Osteocyte (in vitro differentiated cells): ENCODE measurements around the gene IGDCC3. TPM values are rescaled to one million over a fixed set of nuclear protein-coding genes. Genes with fewer than 3 reads are reported as not detected.
"Not testable (repeated sequence)": the region's sequence is repeated elsewhere in the genome, so short reads cannot be mapped to it uniquely, and the experiment has no call there.

Experiments used
- DNase-seq: peaks from one replicate; pipeline ENCODE4 v3.0.0; 2021; ENCODE audit warnings: mixed read lengths; ENCODE audit not compliant: unreplicated experiment; ENCODE audit errors: extremely low spot score
- H3K27ac Mint-ChIP-seq: one replicate; pipeline ENCODE4 v1.8.0; 2021; ENCODE audit warnings: mild to moderate bottlenecking, mixed read lengths; ENCODE audit not compliant: unreplicated experiment
- H3K27me3 Mint-ChIP-seq: one replicate; pipeline ENCODE4 v1.8.0; 2021; ENCODE audit warnings: mixed read lengths; ENCODE audit not compliant: unreplicated experiment
- H3K36me3 Mint-ChIP-seq: one replicate; pipeline ENCODE4 v1.8.0; 2021; ENCODE audit warnings: mixed read lengths; ENCODE audit not compliant: unreplicated experiment
- H3K4me1 Mint-ChIP-seq: one replicate; pipeline ENCODE4 v1.8.0; 2021; ENCODE audit warnings: mixed read lengths; ENCODE audit not compliant: unreplicated experiment
- H3K4me3 Mint-ChIP-seq: one replicate; pipeline ENCODE4 v1.8.0; 2021; ENCODE audit warnings: mild to moderate bottlenecking, moderate library complexity, mixed read lengths; ENCODE audit not compliant: unreplicated experiment
- H3K9me3 Mint-ChIP-seq: one replicate; pipeline ENCODE4 v1.8.0; 2021; ENCODE audit warnings: mixed read lengths; ENCODE audit not compliant: unreplicated experiment
- CTCF ChIP-seq: fragments of 200-600 bp; sonication (generic); IDR thresholded peaks from 2 replicates; pipeline ENCODE4 v1.5.0; 2021; ENCODE audit warnings: antibody characterized with exemption, mild to moderate bottlenecking, moderate library complexity
- total RNA-seq: library from RNA; stranded (reverse); gene quantifications from 2 replicates; pipeline ENCODE4 v1.2.1, GENCODE V29; 2021

IGDCC3 gene
- total RNA-seq, 1 donor from 2014 or later, result 0.48 TPM

GRCh38 chr15:65400760-65401610, 23.2 kb upstream of the IGDCC3 start:
- TF ChIP-seq CTCF, result peak; percentile 67
- H3K27me3 Mint-ChIP-seq, result no peaks in the 10 kb centered on the region
- peaks cover 14% of the 10 kb centered on the region for H3K36me3 Mint-ChIP-seq
- H3K27ac Mint-ChIP-seq, result peak overlapping the region; percentile 88
- no peaks in the 10 kb centered on the region for H3K9me3 Mint-ChIP-seq
- H3K4me1 Mint-ChIP-seq, result peaks cover 18% of the 10 kb centered on the region
- H3K4me3 Mint-ChIP-seq, result no peak overlapping the region
- DNase-seq, result peak; percentile 92

- TF ChIP-seq CTCF, result no peak
- peaks cover 13% of the 10 kb centered on the region for H3K36me3 Mint-ChIP-seq
- no peak overlapping the region for H3K4me3 Mint-ChIP-seq
- H3K4me1 Mint-ChIP-seq, result peaks cover 15% of the 10 kb centered on the region
- no peaks in the 10 kb centered on the region for H3K9me3 Mint-ChIP-seq
- DNase-seq, result no peak
- H3K27me3 Mint-ChIP-seq, result no peaks in the 10 kb centered on the region
- no peak overlapping the region for H3K27ac Mint-ChIP-seq
Measured at GRCh38 chr15:65399997-65400396, 22.2 kb upstream of the IGDCC3 start.

GRCh38 chr15:65399001-65399706, 21.4 kb upstream of the IGDCC3 start:
- Mint-ChIP-seq H3K36me3 (peaks cover 17% of the 10 kb centered on the region), H3K27me3 (no peaks in the 10 kb centered on the region), H3K4me1 (peaks cover 15% of the 10 kb centered on the region), H3K27ac (no peak overlapping the region), H3K9me3 (no peaks in the 10 kb centered on the region), H3K4me3 (no peak overlapping the region)
- DNase-seq, result no peak
- no peak for TF ChIP-seq CTCF

GRCh38 chr15:65398486-65398885, 20.7 kb upstream of the IGDCC3 start:
- H3K4me3 Mint-ChIP-seq, DNase-seq, H3K9me3 Mint-ChIP-seq, H3K27me3 Mint-ChIP-seq, H3K27ac Mint-ChIP-seq: not testable (repeated sequence)
- peaks cover 13% of the 10 kb centered on the region for H3K4me1 Mint-ChIP-seq
- peaks cover 24% of the 10 kb centered on the region for H3K36me3 Mint-ChIP-seq

- Mint-ChIP-seq H3K4me1 (peaks cover 13% of the 10 kb centered on the region), H3K27me3 (no peaks in the 10 kb centered on the region), H3K27ac (no peak overlapping the region), H3K9me3 (no peaks in the 10 kb centered on the region), H3K36me3 (peaks cover 27% of the 10 kb centered on the region), H3K4me3 (no peak overlapping the region)
- no peak for DNase-seq
- no peak for TF ChIP-seq CTCF
Measured at GRCh38 chr15:65396965-65397317, 19.1 kb upstream of the IGDCC3 start.
